ENCODE results near the gene MIA.
A peak's percentile ranks its signal among the peaks of the same experiment; 100 is the strongest.

MIA gene

DNA sequence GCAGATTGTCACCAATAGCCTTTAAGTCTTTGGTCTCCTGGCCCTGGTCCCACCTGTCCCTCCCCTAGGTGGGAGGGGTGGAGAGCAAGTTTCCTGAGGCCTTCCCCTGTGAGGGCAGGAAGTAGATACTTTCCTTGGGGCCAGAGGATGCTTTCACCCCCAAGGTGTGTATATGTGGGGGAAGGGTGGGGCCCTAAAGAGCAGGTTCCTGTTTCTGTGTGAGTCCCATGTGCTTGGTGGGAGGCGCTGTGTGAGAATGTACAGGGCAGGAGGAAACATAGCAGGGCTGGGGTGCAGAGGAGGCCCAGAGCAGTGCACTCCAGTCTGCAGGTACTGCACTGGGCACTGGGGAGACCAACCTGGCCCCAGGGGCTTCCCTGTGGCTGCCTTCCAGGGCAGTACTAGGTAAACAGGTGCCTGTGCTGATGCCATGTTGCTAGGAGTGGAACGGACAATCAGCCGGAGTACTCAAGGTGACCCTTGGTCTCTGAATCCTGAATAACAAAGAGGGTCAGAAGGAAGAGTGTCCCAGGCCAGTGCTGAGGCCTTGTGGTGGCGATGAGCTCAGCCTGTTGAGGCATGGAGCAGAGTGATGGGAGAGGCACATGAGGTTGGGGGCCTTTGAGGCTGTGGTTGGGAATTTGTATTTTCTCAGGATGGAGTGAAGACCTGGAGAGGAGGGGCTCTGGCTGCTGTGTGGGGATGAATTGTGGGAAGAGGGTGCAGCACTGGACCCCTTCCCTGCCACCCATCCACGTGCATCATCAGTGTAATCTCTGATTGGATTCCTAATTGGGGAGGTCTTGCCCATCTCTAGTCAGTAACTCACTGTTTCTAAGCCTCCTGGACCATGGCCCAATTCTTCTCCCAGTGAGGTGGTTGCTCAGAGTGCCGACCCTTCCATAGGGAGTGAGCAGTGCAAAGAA lies 28.8 kb downstream of the MIA start:
- Histone ChIP-seq H3K27me3 (ENCODE audit: insufficient read depth, poor library complexity, severe bottlenecking) (no peaks in the 10 kb centered on the region), H3K4me3 (replicated peaks; ENCODE audit: insufficient read depth, low read length) (no peak overlapping the region), H3K27ac (replicated peaks) (peak overlapping the region; percentile 49)
- TF ChIP-seq REST (IDR thresholded peaks at IDR 0.05; ENCODE audit: insufficient replicate concordance, low read depth), result no peak
- TF ChIP-seq, protein P1, sequence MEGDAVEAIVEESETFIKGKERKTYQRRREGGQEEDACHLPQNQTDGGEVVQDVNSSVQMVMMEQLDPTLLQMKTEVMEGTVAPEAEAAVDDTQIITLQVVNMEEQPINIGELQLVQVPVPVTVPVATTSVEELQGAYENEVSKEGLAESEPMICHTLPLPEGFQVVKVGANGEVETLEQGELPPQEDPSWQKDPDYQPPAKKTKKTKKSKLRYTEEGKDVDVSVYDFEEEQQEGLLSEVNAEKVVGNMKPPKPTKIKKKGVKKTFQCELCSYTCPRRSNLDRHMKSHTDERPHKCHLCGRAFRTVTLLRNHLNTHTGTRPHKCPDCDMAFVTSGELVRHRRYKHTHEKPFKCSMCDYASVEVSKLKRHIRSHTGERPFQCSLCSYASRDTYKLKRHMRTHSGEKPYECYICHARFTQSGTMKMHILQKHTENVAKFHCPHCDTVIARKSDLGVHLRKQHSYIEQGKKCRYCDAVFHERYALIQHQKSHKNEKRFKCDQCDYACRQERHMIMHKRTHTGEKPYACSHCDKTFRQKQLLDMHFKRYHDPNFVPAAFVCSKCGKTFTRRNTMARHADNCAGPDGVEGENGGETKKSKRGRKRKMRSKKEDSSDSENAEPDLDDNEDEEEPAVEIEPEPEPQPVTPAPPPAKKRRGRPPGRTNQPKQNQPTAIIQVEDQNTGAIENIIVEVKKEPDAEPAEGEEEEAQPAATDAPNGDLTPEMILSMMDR (IDR thresholded peaks at IDR 0.05; ENCODE audit: insufficient read depth, low read length), result no peak
- peak; percentile 20; the same call in 1 of the 2 replicates for TF ChIP-seq SPI1 (IDR thresholded peaks at IDR 0.05; ENCODE audit: borderline replicate concordance, low read depth)
- TF ChIP-seq POLR2AphosphoS5 (IDR thresholded peaks at IDR 0.05; ENCODE audit: low read depth), result 0 out of 2 replicates have a peak, but pooled peaks have one; percentile 6
- no peak for TF ChIP-seq GABPA (IDR thresholded peaks at IDR 0.05; ENCODE audit: low read depth)
- DNase-seq (ENCODE audit: low read depth in 1 of 2, low spot score in 1 of 2), result peak in 1 of 2 experiments; percentile 68

DNA sequence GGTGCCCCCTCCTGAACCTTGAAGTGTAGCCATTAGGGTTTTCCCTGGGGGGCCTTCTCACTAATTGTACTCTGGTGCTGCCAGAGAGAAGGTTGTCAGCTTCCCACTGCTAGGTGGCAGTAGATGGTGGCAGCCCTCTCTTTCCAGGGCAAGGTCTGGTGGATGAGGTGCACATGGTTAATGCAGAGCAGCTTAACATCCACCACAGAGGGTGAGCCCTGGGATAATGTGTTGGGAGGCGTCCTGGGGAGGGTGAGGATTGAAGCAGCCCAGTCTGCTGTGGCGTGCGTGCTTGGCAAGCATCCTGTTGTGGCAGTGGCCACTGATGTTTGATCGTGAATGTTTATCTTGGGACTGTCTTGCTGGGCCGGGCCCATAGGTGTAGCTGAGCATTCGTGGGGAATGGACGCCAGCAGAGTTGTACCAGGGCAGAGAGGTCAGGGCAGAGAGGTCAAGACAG lies 29.5 kb downstream of the MIA start:
- Histone ChIP-seq H3K27ac (replicated peaks) (no peak overlapping the region), H3K27me3 (ENCODE audit: insufficient read depth, poor library complexity, severe bottlenecking) (no peaks in the 10 kb centered on the region), H3K4me3 (replicated peaks; ENCODE audit: insufficient read depth, low read length) (no peak overlapping the region)
- TF ChIP-seq POLR2AphosphoS5 (IDR thresholded peaks at IDR 0.05; ENCODE audit: low read depth), result no peak
- TF ChIP-seq, protein P1 (IDR thresholded peaks at IDR 0.05; ENCODE audit: insufficient read depth, low read length), result no peak
- no peak for TF ChIP-seq GABPA (IDR thresholded peaks at IDR 0.05; ENCODE audit: low read depth)
- TF ChIP-seq SPI1 (IDR thresholded peaks at IDR 0.05; ENCODE audit: borderline replicate concordance, low read depth), result no peak
- no peak for TF ChIP-seq REST (IDR thresholded peaks at IDR 0.05; ENCODE audit: insufficient replicate concordance, low read depth)
- no peak for DNase-seq (ENCODE audit: low read depth in 1 of 2, low spot score in 1 of 2)

DNA sequence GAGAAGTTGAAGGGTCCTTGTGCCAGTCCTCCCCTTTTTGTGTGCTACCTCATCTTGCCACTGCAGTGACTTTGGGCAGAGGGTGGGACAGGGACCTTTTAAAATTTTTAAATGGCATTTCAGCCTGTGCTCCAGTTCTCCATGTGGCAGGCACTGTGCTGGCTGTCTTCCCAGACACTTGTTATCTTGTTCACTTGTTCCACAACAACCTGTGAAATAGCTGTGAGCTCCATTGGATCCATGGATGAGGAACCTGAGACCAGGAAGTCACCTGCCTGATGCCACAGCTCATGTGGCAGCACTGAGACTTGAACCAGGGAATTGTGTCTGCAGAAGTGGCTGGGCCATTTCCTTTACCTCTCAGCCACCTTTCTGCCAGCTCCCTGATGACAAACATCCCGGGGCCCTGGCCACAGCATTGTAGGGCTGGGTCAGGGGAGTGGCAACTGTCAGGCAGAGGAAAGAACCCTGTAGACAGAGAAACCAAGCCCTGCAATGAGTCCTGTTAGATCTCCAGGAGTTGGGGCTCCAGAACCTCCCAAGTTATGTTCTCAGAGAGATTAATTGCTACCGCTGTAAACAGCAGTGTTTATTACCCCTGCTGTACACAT lies 30.0 kb downstream of the MIA start:
- TF ChIP-seq, protein P1 (IDR thresholded peaks at IDR 0.05; ENCODE audit: insufficient read depth, low read length), result no peak
- TF ChIP-seq REST (IDR thresholded peaks at IDR 0.05; ENCODE audit: insufficient replicate concordance, low read depth) (no peak), SPI1 (IDR thresholded peaks at IDR 0.05; ENCODE audit: borderline replicate concordance, low read depth) (no peak), GABPA (IDR thresholded peaks at IDR 0.05; ENCODE audit: low read depth) (no peak), POLR2AphosphoS5 (IDR thresholded peaks at IDR 0.05; ENCODE audit: low read depth) (no peak; the same call in 1 of the 2 replicates)
- Histone ChIP-seq H3K4me3 (replicated peaks; ENCODE audit: insufficient read depth, low read length) (no peak overlapping the region), H3K27me3 (ENCODE audit: insufficient read depth, poor library complexity, severe bottlenecking) (no peaks in the 10 kb centered on the region), H3K27ac (replicated peaks) (no peak overlapping the region)
- DNase-seq (ENCODE audit: low read depth in 1 of 2, low spot score in 1 of 2), result no peak

All from HL-60 (cell line).